Measurements from ENCODE around the gene PCED1B. TPM values are rescaled to one million over a fixed set of nuclear protein-coding genes. Genes with fewer than 3 reads are reported as not detected.
A peak's percentile ranks its signal among the peaks of the same experiment; 100 is the strongest.

Gene PCED1B
- total RNA-seq, 1 donor from 2014 or later = 0.55 TPM

DNA sequence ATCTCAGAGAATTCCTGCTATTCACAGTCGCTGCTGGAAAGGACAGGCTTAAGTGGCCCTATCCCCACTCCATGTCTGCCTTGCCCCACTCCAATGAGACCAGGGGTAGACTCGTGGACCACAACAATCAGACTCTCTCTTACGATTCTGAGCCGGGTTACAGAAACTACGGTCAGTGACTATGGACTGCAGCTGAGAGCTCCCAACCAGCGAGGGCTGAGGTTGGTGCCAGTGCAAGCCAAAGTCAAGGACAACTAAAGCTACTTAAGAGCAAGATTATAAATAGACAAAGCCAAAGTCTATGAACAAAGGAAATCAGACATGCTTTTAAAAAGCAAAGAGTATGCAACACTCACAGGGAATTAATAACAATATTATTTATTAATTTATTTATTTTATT, 18.7 kb downstream of the PCED1B start:
- Histone ChIP-seq H3K27me3 (ENCODE audit: low read depth) (no peaks in the 10 kb centered on the region), H3K9me3 (replicated peaks) (no peaks in the 10 kb centered on the region), H3K36me3 (no peaks in the 10 kb centered on the region), H3K27ac (replicated peaks) (no peak overlapping the region), H3K4me1 (peaks cover 7% of the 10 kb centered on the region), H3K4me3 (no peak overlapping the region)
- TF ChIP-seq, protein P1, sequence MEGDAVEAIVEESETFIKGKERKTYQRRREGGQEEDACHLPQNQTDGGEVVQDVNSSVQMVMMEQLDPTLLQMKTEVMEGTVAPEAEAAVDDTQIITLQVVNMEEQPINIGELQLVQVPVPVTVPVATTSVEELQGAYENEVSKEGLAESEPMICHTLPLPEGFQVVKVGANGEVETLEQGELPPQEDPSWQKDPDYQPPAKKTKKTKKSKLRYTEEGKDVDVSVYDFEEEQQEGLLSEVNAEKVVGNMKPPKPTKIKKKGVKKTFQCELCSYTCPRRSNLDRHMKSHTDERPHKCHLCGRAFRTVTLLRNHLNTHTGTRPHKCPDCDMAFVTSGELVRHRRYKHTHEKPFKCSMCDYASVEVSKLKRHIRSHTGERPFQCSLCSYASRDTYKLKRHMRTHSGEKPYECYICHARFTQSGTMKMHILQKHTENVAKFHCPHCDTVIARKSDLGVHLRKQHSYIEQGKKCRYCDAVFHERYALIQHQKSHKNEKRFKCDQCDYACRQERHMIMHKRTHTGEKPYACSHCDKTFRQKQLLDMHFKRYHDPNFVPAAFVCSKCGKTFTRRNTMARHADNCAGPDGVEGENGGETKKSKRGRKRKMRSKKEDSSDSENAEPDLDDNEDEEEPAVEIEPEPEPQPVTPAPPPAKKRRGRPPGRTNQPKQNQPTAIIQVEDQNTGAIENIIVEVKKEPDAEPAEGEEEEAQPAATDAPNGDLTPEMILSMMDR (IDR thresholded peaks at IDR 0.05; ENCODE audit: borderline replicate concordance) = no peak
- intact Hi-C loops (cut with micrococcal nuclease) = no loop called here
- DNase-seq = no peak

DNA sequence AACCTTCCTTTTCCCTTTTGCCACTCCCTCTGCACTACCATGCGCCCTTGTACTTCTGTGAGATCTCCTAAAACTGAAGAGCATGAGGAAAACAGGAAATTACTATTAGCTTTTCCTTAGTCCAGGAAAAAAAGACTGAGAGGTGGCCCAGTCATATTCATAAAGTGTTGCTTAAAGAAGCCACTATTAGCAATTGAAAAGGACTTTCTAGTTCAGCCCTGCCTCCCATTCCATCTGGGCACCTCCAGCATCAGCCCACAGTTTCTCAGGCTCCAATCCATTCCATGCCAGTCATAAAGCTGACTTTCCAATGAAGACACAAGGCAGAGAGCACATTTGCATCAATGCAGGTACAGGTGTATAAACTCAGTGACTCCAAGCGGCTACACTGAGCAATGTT, 20.2 kb downstream of the PCED1B start:
- Histone ChIP-seq H3K27me3 (ENCODE audit: low read depth) (no peaks in the 10 kb centered on the region), H3K4me3 (no peak overlapping the region), H3K27ac (replicated peaks) (no peak overlapping the region), H3K9me3 (replicated peaks) (no peaks in the 10 kb centered on the region), H3K4me1 (peaks cover 7% of the 10 kb centered on the region), H3K36me3 (no peaks in the 10 kb centered on the region)
- intact Hi-C loops (cut with micrococcal nuclease) = no loop called here
- TF ChIP-seq, protein P1 (IDR thresholded peaks at IDR 0.05; ENCODE audit: borderline replicate concordance) = no peak
- DNase-seq = no peak

DNA sequence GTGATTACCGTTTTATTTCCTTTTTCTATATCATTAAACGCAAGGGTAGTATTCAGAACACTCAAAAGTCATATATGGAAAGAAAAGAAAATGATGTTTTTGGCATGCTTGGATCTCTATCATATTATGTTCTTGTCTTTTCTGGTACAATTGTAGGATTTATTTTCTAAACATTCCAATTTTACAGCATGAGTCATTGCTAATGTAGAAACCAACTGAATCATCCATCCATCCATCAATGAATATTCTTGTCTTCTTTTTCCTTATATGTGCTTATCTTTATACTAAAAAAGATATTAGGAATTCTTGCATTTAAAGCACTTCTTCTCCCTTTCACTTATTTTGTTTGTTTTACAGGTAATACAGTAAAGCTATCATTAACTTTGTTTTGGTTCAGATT, 20.7 kb downstream of the PCED1B start:
- DNase-seq = no peak
- TF ChIP-seq, protein P1 (IDR thresholded peaks at IDR 0.05; ENCODE audit: borderline replicate concordance) = no peak
- Histone ChIP-seq H3K9me3 (replicated peaks) (no peaks in the 10 kb centered on the region), H3K4me3 (no peak overlapping the region), H3K27ac (replicated peaks) (no peak overlapping the region), H3K4me1 (peaks cover 7% of the 10 kb centered on the region), H3K27me3 (ENCODE audit: low read depth) (no peaks in the 10 kb centered on the region), H3K36me3 (no peaks in the 10 kb centered on the region)
- intact Hi-C loops (cut with micrococcal nuclease) = no loop called here

DNA sequence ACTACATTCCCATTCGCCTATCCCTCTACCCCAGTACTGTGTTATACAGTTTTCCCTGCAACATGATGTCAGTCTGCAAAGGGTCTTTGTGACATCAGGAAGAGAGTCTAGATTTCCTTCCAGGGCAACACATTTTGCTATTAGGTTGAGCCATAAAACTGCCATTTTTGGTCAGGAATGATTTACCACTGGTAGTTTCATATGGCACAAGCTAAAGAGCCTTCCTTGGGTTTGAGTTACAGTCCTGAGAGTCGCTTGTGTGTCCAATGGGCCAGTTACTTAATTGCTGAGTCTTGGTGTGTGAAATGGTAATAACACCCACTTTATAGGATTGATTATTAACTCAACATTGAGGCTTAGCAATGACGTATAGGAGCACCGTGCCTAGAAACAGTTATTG, 23.0 kb downstream of the PCED1B start:
- Histone ChIP-seq H3K4me3 (no peak overlapping the region), H3K27ac (replicated peaks) (peak overlapping the region; percentile 36), H3K9me3 (replicated peaks) (no peaks in the 10 kb centered on the region), H3K36me3 (no peaks in the 10 kb centered on the region), H3K4me1 (peaks cover 4% of the 10 kb centered on the region), H3K27me3 (ENCODE audit: low read depth) (no peaks in the 10 kb centered on the region)
- TF ChIP-seq, protein P1 (IDR thresholded peaks at IDR 0.05; ENCODE audit: borderline replicate concordance) = no peak
- DNase-seq = no peak
- intact Hi-C loops (cut with micrococcal nuclease) = no loop called here

DNA sequence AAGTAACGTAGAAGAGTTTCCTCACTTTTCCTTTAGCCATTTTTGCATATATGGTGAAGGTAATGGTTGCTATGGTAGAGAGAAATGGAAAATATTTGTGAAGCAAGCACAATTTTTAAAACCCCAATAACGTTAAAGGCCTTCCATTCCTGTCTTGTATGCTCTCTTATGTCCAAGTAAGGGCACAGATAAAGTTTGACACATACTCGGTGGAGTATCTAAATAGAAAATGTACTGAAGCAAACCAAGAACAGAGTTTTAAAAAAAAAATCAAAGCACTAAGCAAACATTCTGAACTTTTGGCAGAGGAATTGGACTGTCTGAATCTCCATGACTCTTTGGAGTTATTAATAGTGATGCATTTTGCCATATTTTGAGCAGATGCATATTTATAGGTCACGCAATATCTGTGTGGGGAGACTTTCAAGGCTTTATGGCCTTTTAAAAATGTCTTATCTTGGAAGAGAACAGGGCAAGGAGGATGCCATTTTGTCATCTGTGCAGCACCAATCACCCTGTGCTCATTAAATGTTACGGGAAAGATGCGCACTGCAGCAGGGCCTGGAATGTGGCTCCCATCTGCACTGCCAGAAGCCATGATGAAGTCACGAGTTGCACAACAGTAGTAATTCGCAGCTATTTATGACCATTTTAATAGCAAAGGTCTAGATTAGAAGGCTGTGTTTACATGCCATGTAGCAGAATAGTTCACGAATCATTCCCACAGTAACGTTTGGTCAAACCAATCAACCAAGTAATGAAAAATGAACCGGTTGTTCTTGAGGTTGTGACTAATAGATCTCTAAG, 23.6 kb downstream of the PCED1B start:
- no peak for DNase-seq
- peak overlapping the region; percentile 36 for H3K27ac ChIP-seq (replicated peaks)
- TF ChIP-seq, protein P1 (IDR thresholded peaks at IDR 0.05; ENCODE audit: borderline replicate concordance) = no peak
- H3K9me3 ChIP-seq (replicated peaks) = no peaks in the 10 kb centered on the region
- no peaks in the 10 kb centered on the region for H3K27me3 ChIP-seq (ENCODE audit: low read depth)
- H3K36me3 ChIP-seq = no peaks in the 10 kb centered on the region
- intact Hi-C loops (cut with micrococcal nuclease) = no loop called here
- no peaks in the 10 kb centered on the region for H3K4me1 ChIP-seq
- no peak overlapping the region for H3K4me3 ChIP-seq

All from left ventricle myocardium inferior (tissue), 1 donor.